Activated CD4-positive, alpha-beta T cell treated with anti-CD3 and anti-CD28 coated beads for 24 hours (primary cell): ENCODE data around the gene SORCS2.

Experiments
- DNase-seq, 2 donors: peaks; one replicate each; pipeline ENCODE4 v3.0.0-alpha.2; 2020; ENCODE audit warnings: low read depth in 2 of 2

SORCS2 gene

DNA sequence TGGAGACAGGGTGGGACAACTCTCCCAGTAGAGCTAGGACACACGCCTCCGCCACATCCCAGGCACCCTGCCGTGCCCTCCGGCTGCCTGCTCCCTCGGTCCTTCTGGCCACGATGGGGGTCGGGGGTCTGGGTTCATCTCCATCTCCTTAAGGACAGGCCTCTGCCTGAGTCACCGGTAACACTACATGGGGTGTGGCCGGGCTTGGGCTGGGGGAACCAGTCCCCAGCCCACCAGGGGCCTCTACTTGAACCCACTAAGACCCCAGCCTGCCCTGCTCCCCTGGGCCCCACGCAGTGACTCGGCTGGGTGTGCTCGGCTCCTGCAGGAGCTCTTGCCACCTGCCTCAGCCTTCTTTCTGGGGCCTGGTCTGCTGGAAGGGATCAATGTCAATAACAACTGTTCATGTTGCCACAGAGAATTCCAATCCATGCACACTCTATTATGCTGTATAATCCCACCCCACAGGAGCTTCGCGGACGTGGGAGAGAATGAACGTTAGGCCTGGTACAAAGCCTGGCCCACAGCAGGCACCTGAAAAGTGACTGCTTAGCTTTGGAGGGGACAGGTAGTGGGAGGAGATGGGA lies 420.1 kb downstream of the SORCS2 start:
- no peak for DNase-seq

DNA sequence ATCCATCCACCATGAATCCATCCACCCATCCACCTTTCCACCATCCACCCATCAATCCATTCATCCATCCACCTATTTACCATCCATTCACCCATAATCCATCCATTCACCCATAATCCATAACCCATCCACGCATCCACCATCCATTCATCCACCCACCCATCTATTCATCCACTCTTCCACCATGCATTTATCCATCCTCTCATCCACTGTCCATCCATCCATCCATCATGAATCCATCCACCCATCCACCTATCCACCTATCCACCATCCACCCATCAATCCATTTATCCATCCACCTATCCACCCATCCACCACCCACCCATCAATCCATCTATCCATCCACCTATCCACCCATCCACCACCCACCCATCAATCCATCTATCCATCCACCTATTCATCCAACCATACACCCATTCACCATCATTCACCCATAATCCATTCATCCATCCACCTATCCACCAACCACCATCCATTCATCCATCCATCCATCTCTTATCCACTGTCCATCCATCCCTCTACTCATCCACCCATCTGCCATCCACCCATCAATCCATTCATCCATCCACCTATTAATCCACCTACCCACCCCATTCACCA lies 422.1 kb downstream of the SORCS2 start:
- no peak for DNase-seq

DNA sequence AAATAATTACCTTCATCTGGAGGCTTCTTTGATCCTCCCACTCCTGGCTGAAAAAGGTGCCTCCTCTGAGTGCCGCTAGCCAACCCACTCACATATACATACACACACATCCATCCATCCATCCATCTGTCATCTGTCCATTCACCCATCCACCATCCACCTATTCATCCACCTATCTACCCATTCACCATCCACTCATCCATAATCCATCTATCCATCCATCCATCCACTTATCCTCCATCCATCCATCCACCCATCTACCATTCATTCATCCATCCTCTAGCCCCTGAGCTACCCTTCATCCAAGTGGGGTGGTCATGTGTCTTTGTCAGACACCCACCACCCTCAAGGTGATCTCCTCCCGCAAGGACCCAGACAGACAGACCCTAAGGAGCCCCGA lies 423.9 kb downstream of the SORCS2 start:
- DNase-seq, result no peak

DNA sequence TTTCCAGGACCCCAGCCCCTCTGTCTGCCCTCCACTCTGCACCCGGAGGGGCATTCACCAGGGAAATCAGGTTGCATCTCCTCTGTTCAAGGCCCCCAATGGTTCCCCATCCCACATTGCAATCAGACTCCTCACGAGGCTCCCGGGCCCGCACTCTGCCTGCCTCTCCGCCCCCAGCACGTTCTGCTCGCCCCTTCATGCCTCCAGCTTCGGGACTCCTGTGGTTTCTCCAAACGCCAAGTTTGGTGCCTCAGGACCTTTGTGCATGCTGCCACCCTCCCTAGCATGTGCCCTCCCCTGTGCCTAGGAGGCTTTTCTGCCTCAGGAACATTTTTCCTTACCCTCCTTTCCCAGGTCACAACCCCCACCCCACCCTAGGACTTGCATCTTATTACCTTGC lies 426.0 kb downstream of the SORCS2 start:
- DNase-seq, result no peak

DNA sequence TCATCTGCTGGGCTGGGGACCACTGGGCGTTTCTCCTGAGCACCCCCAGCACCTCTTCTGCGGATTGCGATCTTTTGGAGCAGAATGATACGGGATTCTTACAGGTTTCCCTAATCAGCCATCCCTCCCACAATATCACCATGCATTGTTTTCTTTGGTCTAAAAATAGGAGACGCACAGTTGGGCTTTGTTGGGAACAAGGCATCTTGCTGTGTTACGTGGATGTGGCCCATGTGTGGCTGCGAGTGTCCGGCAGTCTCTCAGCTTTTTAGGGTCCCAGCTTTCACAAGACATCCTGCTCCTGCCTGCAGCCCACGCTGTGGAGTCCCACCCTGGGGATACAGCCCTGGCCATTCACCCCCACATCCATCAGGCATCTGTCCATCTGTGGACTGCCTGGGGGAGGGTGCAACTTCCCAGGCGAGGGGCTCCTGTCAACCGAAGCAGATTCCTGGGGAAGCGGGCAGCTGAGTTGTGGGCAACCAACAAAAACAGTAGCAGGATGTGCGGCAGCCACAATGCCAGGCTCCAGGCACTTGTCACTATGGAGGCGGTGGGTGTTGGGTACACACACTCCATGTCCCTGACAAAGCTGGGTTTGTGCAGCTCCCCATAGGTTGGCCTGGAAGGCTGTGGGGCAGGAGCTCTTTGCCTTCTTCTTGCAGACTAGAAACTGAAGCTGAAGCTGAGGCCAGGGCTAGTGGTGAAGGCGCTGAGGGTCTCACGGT lies 427.9 kb downstream of the SORCS2 start:
- no peak for DNase-seq

DNA sequence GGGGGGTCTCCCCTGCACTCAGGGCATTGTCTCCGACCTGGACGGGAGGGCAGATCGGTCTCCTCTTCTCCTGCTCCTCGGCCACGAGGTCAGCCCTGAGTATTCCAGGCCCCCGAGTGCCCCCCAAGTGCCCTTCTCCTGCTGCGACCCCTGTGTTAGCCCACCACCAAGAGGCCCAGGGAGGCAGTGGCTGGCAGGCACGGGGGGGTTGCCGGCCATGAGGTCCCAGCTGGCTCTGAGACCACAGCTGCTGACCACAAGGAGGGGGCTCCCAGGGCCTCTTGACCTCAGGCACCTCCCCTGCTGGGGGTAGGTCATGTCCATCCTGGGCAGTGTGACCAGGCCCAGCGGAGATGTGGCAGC lies 428.5 kb downstream of the SORCS2 start:
- DNase-seq, result no peak

DNA sequence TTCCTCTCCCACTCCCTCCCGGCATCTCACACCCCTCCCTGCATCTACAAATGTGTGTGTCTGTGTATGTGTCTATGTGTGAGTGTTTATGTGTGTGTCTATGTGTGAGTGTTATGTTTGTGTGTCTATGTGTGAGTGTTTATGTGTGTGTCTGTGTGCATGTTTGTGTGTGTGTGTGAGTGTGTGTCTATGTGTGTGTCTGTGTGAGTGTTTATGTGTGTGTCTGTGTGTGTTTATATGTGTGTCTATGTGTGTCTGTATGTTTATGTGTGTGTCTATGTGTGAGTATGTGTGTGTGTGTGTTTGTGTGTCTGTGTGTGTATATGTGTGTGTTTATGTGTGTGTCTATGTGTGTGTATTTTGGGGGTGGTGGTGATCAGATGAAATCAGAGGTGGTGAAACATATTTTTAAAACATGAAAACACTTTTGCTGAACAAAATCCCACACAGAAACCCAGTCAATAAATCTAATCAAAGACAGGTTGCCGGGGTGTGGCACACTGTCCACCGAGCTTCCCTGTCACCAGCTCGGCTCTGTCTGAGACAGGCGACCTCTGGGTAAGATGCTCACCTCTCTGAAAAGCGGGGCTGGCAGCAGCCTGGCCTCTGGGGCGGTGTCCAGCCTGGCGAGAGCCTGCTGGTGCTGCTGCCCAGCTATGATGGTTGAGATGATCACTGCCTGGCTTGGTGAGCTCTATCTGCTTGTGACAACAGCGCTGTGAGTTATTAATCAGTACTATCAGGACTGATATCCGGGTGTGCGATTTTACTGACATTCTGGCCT lies 429.1 kb downstream of the SORCS2 start:
- DNase-seq, result no peak

DNA sequence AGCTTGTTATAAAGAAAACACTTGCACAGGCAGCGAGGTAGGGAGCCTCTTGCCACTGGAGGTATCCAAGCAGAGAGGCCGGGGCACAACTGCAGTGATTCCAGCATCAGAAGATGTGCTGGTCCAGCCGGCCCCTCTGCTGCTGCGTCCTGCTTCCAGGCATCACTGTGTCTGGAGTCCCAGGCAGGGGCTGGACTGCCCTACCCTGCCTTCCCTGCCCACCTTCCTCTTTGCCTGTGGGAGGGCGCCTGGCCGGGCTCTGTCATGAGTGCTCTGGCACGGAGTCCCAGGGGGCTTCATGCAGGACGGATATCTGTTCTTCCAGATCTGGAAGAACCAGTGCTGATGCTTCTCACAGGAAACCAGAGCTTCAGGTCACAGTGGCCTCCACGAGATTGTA lies 430.0 kb downstream of the SORCS2 start:
- DNase-seq, result no peak

DNA sequence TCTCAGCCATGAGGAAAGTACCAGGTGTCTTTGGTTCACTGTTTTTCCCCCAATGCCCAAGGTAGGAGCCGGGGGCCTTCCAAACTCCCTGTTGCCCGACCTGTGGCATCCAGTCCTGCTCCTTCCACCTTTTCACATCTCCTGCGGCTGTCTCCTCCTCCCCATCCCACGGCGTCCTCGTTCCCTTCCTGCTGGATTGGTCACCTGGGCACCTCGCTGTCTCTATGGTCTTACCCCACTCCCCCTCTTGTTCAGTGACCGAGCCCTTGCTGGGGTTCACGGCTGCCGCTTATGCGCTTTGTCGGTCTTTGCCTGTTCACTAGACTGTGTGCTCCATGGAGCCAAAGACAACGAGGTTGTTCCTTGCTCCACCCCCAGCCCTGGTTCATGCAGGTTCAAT lies 431.1 kb downstream of the SORCS2 start:
- DNase-seq, result no peak

DNA sequence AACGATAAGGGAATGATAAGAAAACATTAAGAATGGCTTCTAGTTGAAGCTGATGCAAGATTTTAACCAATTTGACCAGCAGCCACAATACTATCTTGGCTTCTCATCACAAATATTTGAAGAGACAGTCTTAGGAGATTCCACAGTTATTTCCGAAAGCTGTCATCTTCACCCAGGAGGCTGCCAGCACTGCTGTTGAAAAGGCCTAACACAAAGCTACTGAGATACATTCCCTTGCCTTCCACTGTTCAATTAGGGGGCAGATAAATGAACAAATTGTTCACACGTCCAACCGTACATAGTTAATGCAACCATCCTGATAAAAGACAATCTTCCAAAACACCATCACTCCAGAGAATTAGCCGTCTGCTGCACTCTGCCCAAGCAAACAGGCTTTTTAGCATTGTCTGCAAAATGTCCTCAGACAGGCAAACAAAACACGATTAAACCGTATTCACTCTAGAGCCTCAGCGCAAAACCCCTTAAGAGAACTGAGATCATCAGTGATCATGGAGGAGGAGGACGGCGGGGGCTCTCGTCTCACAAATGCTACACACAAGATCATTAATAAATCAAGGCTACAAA lies 432.1 kb downstream of the SORCS2 start:
- DNase-seq, result no peak

DNA sequence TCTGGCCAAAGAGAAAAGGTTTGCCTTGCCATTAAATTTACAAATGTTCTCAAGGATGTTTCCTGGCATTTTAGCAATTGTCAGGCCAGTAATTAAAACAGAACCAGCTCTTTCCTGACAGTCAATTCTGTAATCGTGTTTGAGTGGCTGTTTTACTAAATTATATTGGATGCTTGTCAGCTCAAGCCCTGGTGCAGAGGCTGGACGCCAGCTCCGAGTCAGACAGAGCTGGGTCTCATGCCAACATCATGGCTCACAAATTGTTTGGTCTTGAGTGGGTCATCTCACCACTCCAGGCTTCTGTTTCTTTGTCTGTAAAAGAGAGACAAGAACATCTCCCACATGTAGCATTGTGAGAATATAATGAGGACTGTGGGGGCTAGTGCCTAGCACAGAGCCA lies 432.7 kb downstream of the SORCS2 start:
- DNase-seq, result no peak

DNA sequence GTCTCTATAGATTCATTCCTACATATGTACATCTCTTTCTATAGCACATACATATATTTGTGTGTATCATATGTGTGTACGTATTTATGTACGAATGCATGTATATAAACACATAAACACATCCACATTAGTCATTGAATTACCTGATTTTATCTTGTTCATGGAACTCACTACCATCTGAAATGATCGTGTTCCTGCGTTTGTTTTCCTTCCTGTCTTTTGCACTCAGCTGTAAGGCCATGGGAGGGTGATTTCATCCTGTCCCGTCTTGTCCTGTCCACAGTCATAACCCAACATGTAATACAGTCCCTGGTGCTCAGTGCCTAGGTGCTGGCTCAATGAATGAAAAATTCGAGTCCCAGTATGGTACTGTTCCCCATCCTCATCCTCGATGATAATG lies 434.2 kb downstream of the SORCS2 start:
- no peak for DNase-seq

DNA sequence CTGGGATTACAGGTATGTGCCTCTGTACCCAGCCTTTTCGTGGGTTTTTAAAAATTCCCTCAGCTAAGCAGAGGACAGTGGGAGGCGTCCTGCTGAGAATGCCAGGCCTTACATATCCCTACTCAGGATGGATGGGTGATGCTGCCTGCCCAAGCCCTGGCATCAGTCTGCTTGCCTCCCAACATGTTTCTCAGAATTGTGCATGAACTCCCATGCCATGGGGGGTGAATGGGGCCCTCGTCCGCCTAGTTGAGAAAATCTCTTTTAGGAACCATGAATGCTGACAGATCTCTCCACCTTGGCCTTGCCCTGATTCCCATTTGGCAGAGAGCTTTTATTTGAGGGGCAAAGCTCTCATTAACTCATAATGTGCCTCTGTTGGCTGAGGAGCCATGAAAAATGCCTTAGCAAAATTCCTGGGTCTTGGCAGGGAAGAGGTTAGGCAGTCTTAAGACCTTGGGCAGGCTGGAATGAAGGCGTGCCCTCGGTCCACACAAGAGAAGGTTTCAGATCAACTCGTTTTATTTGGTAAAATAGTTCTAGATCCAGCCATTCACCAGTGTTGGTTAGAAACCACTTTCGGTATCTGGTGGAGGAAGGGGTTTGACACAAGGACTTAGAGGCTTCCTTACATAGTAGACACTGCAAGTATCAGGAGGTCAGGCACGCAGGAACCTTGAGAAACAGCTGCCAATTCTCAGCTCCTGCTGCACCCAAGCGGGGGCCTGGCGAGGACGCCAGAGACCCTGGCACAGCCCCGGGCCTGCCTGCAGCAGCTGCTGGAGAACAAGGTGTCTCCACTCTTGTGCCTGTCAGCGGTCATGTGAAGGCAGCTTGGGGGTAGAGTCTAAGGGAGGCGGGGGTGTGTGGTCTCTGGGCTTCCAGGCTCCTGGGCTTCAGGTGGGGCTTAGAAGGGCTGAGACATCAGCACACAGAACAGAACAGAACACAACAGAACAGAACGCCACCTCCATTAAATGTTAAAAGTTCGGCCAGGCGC lies 435.2 kb downstream of the SORCS2 start:
- DNase-seq, result no peak

DNA sequence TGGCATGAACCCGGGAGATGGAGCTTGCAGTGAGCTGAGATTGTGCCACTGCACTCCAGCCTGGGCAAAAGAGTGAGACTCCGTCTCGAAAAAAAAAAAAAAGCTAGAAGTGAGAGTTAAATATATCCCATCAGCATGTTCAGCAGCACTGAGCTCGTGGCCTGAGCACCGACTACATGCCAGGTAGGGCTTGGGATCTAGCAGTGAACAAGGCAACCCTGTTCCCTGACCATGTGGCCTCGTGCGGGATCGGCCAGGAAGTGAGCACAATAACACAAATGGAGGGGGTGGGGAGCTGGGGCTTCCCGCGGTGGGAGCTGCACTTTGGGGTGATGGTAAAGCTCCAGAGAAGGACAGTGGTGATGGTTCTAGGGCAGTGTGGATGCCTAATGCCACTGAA lies 436.1 kb downstream of the SORCS2 start:
- DNase-seq, result no peak

DNA sequence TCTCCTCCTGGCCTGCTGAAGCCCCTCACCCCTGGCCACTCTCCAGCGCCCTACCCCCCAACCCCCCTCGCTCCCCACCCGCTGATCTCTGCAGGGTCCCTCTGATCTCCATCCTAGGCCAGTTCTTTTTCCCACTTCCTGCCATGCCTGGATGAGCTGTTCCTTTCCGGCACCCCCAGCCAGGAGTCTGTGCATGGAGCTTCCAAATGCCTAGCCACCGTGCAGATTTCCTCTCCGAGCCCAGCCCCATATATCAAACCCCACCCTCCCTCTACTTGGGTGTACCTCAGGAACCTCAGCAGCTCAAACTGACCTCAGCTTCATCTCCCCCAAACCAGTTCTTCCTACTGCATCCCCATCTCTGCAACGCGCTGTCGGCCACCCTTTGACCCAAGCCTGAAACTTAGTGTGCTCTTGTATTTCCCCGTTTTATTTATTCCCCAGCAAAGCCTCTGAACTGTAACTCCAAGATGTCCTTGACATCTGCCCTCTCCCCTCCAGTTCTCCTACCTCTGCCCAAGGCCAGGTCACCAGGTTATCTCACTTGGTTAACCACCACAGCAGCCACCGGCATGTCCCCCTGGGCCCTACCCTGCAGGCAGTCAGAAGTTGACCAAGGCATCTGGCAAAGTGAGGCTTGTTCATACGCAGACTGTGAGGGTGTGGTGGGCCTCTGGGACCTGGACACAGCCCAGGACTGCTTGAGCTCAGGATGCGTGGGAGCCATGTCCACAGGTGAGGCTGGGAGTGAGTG lies 437.3 kb downstream of the SORCS2 start:
- DNase-seq, result no peak

DNA sequence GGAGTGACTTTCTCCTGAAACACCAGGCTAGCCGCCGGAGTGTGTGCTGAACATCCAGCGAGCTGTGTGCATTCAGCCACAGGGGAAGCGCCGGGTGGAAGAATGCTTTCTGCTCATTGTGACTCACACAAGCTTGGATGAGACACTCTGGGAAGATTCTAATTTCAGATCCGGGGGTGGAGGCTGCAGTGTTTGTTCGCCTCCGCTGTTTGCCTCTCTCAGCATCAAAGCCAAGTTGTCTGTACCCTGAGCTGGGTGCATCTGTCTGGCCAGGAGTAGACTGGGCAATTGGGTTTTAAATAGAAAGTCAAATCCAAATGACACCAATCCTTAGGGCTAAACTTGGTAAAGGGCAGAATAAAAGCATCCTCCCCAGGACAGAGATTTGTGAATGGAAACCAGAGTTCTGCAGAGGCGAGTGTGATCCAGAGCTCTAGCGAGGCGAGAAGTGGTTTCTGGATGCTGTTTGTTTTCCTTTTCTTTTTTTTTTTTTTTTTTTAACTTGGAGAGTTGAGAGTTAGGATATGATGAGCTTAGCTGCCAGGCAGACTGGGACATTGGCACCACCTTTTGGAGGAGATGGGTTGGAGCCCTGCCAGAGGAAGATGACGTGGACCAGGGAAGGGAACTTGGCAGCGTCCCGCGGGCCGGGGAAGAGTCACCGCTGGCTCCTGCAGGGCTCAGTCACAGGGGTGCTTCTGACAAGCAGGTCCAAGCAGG lies 438.4 kb downstream of the SORCS2 start:
- no peak for DNase-seq

DNA sequence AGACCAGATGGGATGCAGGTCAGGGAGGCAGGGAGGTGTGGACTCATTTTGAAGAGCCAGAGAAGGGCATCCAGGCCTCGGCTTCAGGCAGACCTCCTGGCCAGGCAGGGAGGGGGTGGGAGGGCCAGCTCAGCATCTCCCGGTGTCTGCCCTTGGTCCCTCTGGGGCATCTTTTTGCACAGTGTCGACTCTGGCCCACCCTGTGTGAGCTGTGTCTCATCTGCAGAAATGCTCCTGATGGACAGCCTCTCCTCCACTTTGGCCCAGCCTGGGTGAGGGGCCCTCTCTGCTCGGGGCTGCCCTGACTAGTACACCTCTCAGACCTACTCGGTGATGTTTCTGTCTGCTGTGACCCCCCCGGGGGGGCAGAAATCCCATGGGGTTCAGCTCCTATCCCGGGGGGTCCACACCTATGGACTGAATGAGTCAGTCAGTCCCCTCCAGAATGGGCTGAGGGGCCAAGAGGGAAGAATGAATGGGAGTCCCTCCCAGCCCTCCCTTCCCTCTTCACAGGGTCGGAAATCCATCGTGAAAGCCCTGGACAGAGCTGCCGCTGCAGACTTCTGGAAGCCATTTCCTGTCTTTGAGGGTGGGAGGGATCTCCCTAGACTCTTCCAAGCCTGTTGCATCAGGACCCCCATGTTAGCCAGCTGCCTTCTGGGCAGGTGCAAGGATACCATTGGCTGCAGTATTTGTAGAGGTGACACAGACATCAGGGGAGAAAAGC lies 439.1 kb downstream of the SORCS2 start:
- no peak for DNase-seq

DNA sequence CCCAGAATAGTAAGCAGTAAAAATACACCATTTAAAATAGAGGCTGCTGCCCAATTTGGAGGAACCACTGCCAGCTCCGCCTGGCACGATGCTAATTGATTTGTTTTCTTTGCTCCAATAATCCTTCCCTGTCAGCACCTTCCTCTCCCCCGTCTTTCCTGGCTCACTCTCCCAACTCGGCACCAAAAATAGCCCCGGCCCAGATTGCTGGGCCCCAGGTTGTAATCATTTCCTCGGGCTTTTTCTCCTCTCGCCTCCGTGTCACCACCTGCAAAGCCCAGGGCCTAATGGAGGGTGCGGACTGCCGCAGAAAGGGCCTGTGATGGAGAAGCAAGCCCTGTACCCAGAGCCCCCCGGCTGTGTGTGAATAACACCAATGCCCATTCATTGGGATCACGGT lies 440.0 kb downstream of the SORCS2 start:
- DNase-seq, result no peak

DNA sequence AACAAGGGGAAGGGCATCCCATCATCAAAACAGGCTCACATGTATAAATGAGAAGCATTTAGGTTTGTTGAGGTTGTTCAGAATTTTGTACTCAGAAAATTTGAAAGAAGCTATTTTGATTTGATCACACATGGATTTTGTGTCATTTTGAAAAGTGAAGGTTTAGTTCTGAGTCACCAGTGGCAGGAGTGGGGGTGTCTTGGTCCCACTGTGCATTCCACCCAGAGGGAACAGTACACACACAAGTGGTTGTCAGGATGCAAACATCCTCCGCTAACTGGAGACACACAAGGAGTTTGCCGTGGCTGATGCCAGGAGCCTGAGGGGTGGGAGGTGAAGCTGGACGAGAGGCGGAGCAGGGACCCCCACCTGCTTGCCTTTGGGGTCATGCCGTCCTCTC lies 440.6 kb downstream of the SORCS2 start:
- DNase-seq, result no peak
